SK-N-SH (cell line): ENCODE results near the gene PGM2L1. TPM values are rescaled to one million over a fixed set of nuclear protein-coding genes. Genes with fewer than 3 reads are reported as not detected.

ENCODE experiments used
- CTCF ChIA-PET: fragments of 300-600, 350-600 bp; formaldehyde crosslinking; extraction: SDS; loops from one replicate; lab custom pipeline; 2021; lab: Yijun Ruan, JAX
- POLR2A ChIA-PET: fragments of 350-600 bp; sonication (Branson Sonifier 250); formaldehyde crosslinking; extraction: SDS; loops from one replicate; lab custom pipeline; 2020; ENCODE audit warnings: antibody characterized with exemption, inconsistent platforms; lab: Yijun Ruan, JAX
- DNase-seq: peaks from one replicate; pipeline ENCODE4 v3.0.0; 2012
- H2AFZ ChIP-seq: fragments of 200-600 bp; sonication (generic); 2 replicates; pipeline ENCODE4 v1.8.1; 2016; ENCODE audit warnings: antibody characterized with exemption, mild to moderate bottlenecking, low read depth
- H3F3A ChIP-seq: fragments of 200-600 bp; sonication (generic); replicated peaks from 2 replicates; pipeline ENCODE3; 2016; ENCODE audit warnings: antibody characterized with exemption, mild to moderate bottlenecking; ENCODE audit not compliant: insufficient read depth
- H3K27ac ChIP-seq, 2 experiments: fragments of 200-500 bp in 1 of 2; fragments of 200-600 bp in 1 of 2; sonication (Bioruptor generic) in 1 of 2; sonication (generic), shearing (Covaris generic) in 1 of 2; 2 replicates each; pipeline versions ENCODE4 v1.5.1 to v1.6.1; 2014 to 2016; ENCODE audit warnings: low read depth in 2 of 2, inconsistent platforms in 1 of 2, low read length in 1 of 2, mild to moderate bottlenecking in 1 of 2, mixed read lengths in 1 of 2
- H3K27me3 ChIP-seq: fragments of 200-600 bp; sonication (generic), shearing (Covaris generic); 2 replicates; pipeline ENCODE4 v1.6.1; 2016; ENCODE audit warnings: mixed run types; ENCODE audit not compliant: insufficient read depth
- H3K36me3 ChIP-seq, 2 experiments: fragments of 200-500 bp in 1 of 2; fragments of 200-600 bp in 1 of 2; sonication (Bioruptor generic) in 1 of 2; sonication (generic) in 1 of 2; replicated peaks in 1 of 2; 2 replicates each; pipeline versions ENCODE3 to v1.5.1; 2014 to 2016; ENCODE audit warnings: low read length in 1 of 2, mild to moderate bottlenecking in 1 of 2; ENCODE audit not compliant: insufficient read depth in 2 of 2, control insufficient read depth in 1 of 2
- H3K4me1 ChIP-seq, 2 experiments: fragments of 200-500 bp in 1 of 2; fragments of 200-600 bp in 1 of 2; sonication (Bioruptor generic) in 1 of 2; sonication (generic), shearing (Covaris generic) in 1 of 2; 2 replicates each; pipeline versions ENCODE4 v1.5.1 to v1.6.1; 2014 to 2016; ENCODE audit warnings: low read depth in 1 of 2, low read length in 1 of 2, mixed run types in 1 of 2; ENCODE audit not compliant: insufficient read depth in 2 of 2, control insufficient read depth in 1 of 2
- H3K4me2 ChIP-seq: fragments of 200-600 bp; sonication (generic), shearing (Covaris generic); 2 replicates; pipeline ENCODE4 v1.6.1; 2017; ENCODE audit warnings: mixed run types
- H3K4me3 ChIP-seq, 2 experiments: fragments of 200-500 bp in 1 of 2; fragments of 200-600 bp in 1 of 2; sonication (Bioruptor generic) in 1 of 2; sonication (generic), shearing (Covaris generic) in 1 of 2; 2 replicates each; pipeline versions ENCODE4 v1.5.1 to v1.8.1; 2014 to 2016; ENCODE audit warnings: low read depth in 2 of 2, inconsistent platforms in 1 of 2, low read length in 1 of 2, mild to moderate bottlenecking in 1 of 2, mixed read lengths in 1 of 2, moderate library complexity in 1 of 2
- H3K79me2 ChIP-seq: fragments of 200-600 bp; sonication (generic); 2 replicates; pipeline ENCODE4 v1.8.1; 2017; ENCODE audit warnings: mild to moderate bottlenecking; ENCODE audit not compliant: insufficient read depth
- H3K9ac ChIP-seq: fragments of 200-600 bp; sonication (generic); 2 replicates; pipeline ENCODE4 v1.6.1; 2017; ENCODE audit warnings: mixed run types
- H3K9me2 ChIP-seq: fragments of 200-600 bp; sonication (generic); 2 replicates; pipeline ENCODE4 v1.6.1; 2017; ENCODE audit warnings: mixed run types
- H3K9me3 ChIP-seq: fragments of 200-600 bp; sonication (generic); 2 replicates; pipeline ENCODE4 v1.6.1; 2017; ENCODE audit warnings: mixed run types, mild to moderate bottlenecking, moderate library complexity
- H4K20me1 ChIP-seq: fragments of 200-600 bp; sonication (generic); 2 replicates; pipeline ENCODE4 v1.6.1; 2017; ENCODE audit warnings: mild to moderate bottlenecking, mixed run types; ENCODE audit not compliant: insufficient read depth
- ELF1 ChIP-seq: IDR thresholded peaks from 2 replicates; pipeline ENCODE4 v1.4.0; 2012
- EP300 ChIP-seq, 2 experiments: IDR thresholded peaks; 2 replicates each; pipeline versions ENCODE4 v1.4.0 to v1.6.1; 2012; ENCODE audit warnings: borderline replicate concordance in 1 of 2, low read depth in 1 of 2, low read length in 1 of 2
- EZH2phosphoT487 ChIP-seq: fragments of 200-600 bp; sonication (generic); IDR thresholded peaks from 2 replicates; pipeline ENCODE4 v1.6.1; 2017; ENCODE audit warnings: low read depth, mixed run types, mild to moderate bottlenecking, antibody characterized with exemption, moderate library complexity, borderline replicate concordance
- FOSL2 ChIP-seq: IDR thresholded peaks from 2 replicates; pipeline ENCODE4 v1.4.0; 2012; ENCODE audit warnings: low read depth, mild to moderate bottlenecking, moderate library complexity, borderline replicate concordance
- FOXJ3 ChIP-seq: sonication (generic); formaldehyde crosslinking; IDR thresholded peaks from 2 replicates; pipeline ENCODE4 v1.5.1; 2020; ENCODE audit warnings: mild to moderate bottlenecking, missing genetic modification reagents
- FOXM1 ChIP-seq: IDR thresholded peaks from 2 replicates; pipeline ENCODE4 v1.4.0; 2012; ENCODE audit warnings: low read depth, mild to moderate bottlenecking
- GABPA ChIP-seq: IDR thresholded peaks from 2 replicates; pipeline ENCODE4 v1.4.0; 2012; ENCODE audit warnings: low read depth, mild to moderate bottlenecking
- GATA2 ChIP-seq: sonication (generic); formaldehyde crosslinking; IDR thresholded peaks from 2 replicates; pipeline ENCODE4 v1.5.0; 2020; ENCODE audit warnings: mild to moderate bottlenecking, missing genetic modification reagents
- JUND ChIP-seq: IDR thresholded peaks from 2 replicates; pipeline ENCODE4 v1.4.0; 2012
- MEF2A ChIP-seq: IDR thresholded peaks from 2 replicates; pipeline ENCODE4 v1.4.0; 2012; ENCODE audit warnings: low read depth, borderline replicate concordance
- NFIC ChIP-seq: IDR thresholded peaks from 2 replicates; pipeline ENCODE4 v1.4.0; 2012; ENCODE audit warnings: borderline replicate concordance
- RFX5 ChIP-seq: IDR thresholded peaks from 2 replicates; pipeline ENCODE4 v1.6.1; 2012; ENCODE audit warnings: mild to moderate bottlenecking, improper control_type of control experiment, low read length
- RXRA ChIP-seq: IDR thresholded peaks from 2 replicates; pipeline ENCODE4 v1.4.0; 2012; ENCODE audit warnings: low read depth, mild to moderate bottlenecking, borderline replicate concordance
- SMC3 ChIP-seq: IDR thresholded peaks from 2 replicates; pipeline ENCODE4 v1.6.1; 2012; ENCODE audit warnings: low read depth, low read length, improper control_type of control experiment
- TEAD4 ChIP-seq: IDR thresholded peaks from 2 replicates; pipeline ENCODE4 v1.4.0; 2012; ENCODE audit warnings: mild to moderate bottlenecking, borderline replicate concordance; ENCODE audit not compliant: insufficient read depth
- WGBS: methylation state at CpG from one replicate; pipeline ENCODE4 v1.1.6; 2017; ENCODE audit warnings: low lambda C conversion rate; 5-methylcytosine and 5-hydroxymethylcytosine counted together
- polyA plus RNA-seq, 3 experiments: library from polyadenylated mRNA; depleted of rRNA; stranded (reverse); fragments of >200 nt; gene quantifications; 2 replicates each; pipeline ENCODE4 v1.2.3, GENCODE V29; 2012
- TF ChIP-seq, protein P1 (sequence below): IDR thresholded peaks from 2 replicates; pipeline ENCODE4 v1.6.1; 2012; ENCODE audit warnings: mild to moderate bottlenecking, low read depth, low read length, moderate library complexity
- TF ChIP-seq, protein P2 (sequence below): fragments of 150-350 bp; IDR thresholded peaks from 2 replicates; pipeline ENCODE4 v1.6.1; 2017; ENCODE audit warnings: antibody characterized with exemption, low read length, low read depth, borderline replicate concordance
- TF ChIP-seq, protein P3 (sequence below): IDR thresholded peaks from 2 replicates; pipeline ENCODE4 v1.4.0; 2012; ENCODE audit warnings: low read depth, borderline replicate concordance

PGM2L1 gene
- polyA plus RNA-seq, 1 of the 3 experiments (the other 2 are of a cell fraction) = 0.90 TPM

DNA sequence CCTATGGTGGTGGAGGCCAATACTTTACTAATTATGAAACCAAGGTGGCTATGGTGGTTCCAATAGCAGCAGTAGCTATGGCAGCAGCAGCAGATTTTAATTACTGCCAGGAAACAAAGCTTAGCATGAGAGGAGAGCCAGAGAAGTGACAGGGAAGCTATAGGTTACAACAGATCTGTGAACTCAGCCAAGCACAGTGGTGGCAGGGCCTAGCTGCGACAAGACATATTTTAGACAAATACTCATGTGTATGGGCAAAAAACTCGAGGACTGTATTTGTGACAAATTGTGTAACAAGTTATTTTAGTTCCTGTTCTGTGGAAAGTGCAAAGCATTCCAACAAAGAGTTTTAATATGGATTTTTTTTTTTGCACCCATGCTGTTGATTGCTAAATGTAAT lies 42.6 kb downstream of the PGM2L1 start:
- H3K4me2 ChIP-seq = no peak overlapping the region
- H3K27ac ChIP-seq = no peak overlapping the region
- H3K27me3 ChIP-seq = no peaks in the 10 kb centered on the region
- TF ChIP-seq RFX5 = no peak
- TF ChIP-seq FOXM1 = no peak
- no peak for TF ChIP-seq TEAD4
- TF ChIP-seq JUND = no peak
- no peak for TF ChIP-seq EP300 (IDR thresholded peaks at IDR 0.05; ENCODE audit: borderline replicate concordance in 1 of 2, low read depth in 1 of 2, low read length in 1 of 2)
- no peak for TF ChIP-seq ELF1
- TF ChIP-seq GATA2 (CRISPR knock-in tag) = no peak
- TF ChIP-seq EZH2phosphoT487 = no peak
- TF ChIP-seq, protein P1, sequence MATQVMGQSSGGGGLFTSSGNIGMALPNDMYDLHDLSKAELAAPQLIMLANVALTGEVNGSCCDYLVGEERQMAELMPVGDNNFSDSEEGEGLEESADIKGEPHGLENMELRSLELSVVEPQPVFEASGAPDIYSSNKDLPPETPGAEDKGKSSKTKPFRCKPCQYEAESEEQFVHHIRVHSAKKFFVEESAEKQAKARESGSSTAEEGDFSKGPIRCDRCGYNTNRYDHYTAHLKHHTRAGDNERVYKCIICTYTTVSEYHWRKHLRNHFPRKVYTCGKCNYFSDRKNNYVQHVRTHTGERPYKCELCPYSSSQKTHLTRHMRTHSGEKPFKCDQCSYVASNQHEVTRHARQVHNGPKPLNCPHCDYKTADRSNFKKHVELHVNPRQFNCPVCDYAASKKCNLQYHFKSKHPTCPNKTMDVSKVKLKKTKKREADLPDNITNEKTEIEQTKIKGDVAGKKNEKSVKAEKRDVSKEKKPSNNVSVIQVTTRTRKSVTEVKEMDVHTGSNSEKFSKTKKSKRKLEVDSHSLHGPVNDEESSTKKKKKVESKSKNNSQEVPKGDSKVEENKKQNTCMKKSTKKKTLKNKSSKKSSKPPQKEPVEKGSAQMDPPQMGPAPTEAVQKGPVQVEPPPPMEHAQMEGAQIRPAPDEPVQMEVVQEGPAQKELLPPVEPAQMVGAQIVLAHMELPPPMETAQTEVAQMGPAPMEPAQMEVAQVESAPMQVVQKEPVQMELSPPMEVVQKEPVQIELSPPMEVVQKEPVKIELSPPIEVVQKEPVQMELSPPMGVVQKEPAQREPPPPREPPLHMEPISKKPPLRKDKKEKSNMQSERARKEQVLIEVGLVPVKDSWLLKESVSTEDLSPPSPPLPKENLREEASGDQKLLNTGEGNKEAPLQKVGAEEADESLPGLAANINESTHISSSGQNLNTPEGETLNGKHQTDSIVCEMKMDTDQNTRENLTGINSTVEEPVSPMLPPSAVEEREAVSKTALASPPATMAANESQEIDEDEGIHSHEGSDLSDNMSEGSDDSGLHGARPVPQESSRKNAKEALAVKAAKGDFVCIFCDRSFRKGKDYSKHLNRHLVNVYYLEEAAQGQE = no peak
- TF ChIP-seq FOXJ3 (CRISPR knock-in tag) = no peak
- TF ChIP-seq, protein P2, sequence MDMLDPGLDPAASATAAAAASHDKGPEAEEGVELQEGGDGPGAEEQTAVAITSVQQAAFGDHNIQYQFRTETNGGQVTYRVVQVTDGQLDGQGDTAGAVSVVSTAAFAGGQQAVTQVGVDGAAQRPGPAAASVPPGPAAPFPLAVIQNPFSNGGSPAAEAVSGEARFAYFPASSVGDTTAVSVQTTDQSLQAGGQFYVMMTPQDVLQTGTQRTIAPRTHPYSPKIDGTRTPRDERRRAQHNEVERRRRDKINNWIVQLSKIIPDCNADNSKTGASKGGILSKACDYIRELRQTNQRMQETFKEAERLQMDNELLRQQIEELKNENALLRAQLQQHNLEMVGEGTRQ = no peak
- TF ChIP-seq, protein P3, sequence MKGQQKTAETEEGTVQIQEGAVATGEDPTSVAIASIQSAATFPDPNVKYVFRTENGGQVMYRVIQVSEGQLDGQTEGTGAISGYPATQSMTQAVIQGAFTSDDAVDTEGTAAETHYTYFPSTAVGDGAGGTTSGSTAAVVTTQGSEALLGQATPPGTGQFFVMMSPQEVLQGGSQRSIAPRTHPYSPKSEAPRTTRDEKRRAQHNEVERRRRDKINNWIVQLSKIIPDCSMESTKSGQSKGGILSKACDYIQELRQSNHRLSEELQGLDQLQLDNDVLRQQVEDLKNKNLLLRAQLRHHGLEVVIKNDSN = no peak
- TF ChIP-seq RXRA = no peak
- TF ChIP-seq NFIC = no peak
- no peak for TF ChIP-seq GABPA
- TF ChIP-seq FOSL2 = no peak
- no peak for TF ChIP-seq MEF2A
- TF ChIP-seq SMC3 = no peak
- no peaks in the 10 kb centered on the region for H4K20me1 ChIP-seq
- peaks cover 0 to 31% of the 10 kb centered on the region in 2 experiments for H3K36me3 ChIP-seq
- H3K9me2 ChIP-seq = no peaks in the 10 kb centered on the region
- no peaks in the 10 kb centered on the region for H3F3A ChIP-seq
- POLR2A ChIA-PET = no interaction called here
- WGBS = 79% methylated on average over 2 of the region's 2 CpGs
- H3K4me3 ChIP-seq = no peak overlapping the region
- no peak for DNase-seq
- H3K9me3 ChIP-seq = no peaks in the 10 kb centered on the region
- no peak overlapping the region for H2AFZ ChIP-seq
- CTCF ChIA-PET = interaction anchor here (0.6 to 1.6 kb wide), 3 partner anchors 34 to 1156 kb away, joined by 3 to 4 read pairs (median 4); no protein-coding TSS in a partner anchor
- H3K79me2 ChIP-seq = no peaks in the 10 kb centered on the region
- no peaks in the 10 kb centered on the region for H3K4me1 ChIP-seq
- no peak overlapping the region for H3K9ac ChIP-seq
